Middle frontal gyrus (tissue), 1 donor: ENCODE data around the gene CD70.
"Not testable (repeated sequence)": the region's sequence is repeated elsewhere in the genome, so short reads cannot be mapped to it uniquely, and the experiment has no call there.

Experiments used
- DNase-seq: peaks from one replicate; pipeline ENCODE4 v3.0.0-alpha.2; 2015; ENCODE audit warnings: low spot score; ENCODE audit errors: extremely low spot score

The CD70 gene

GRCh38 chr19:6590827-6591319 lies at the start of gene CD70:
Gene CD70, minus strand, starts transcription at chr19:6591150. Its CDS starts 148 bp downstream, at chr19:6591002.
- no peak for DNase-seq

GRCh38 chr19:6640333-6640732 lies 49.4 kb upstream of the CD70 start:
- not testable (repeated sequence) for DNase-seq

GRCh38 chr19:6639439-6639838 lies 48.5 kb upstream of the CD70 start:
- DNase-seq = no peak

- not testable (repeated sequence) for DNase-seq
These were observed 42.5 kb upstream of the CD70 start for GRCh38 chr19:6633456-6633813.

- peak; percentile 28 for DNase-seq
These were observed 42.0 kb upstream of the CD70 start for GRCh38 chr19:6632747-6633455.

GRCh38 chr19:6632002-6632621 lies 41.2 kb upstream of the CD70 start:
- peak; percentile 66 for DNase-seq

GRCh38 chr19:6626764-6627163 lies 35.8 kb upstream of the CD70 start:
- no peak for DNase-seq

GRCh38 chr19:6617374-6617773 lies 26.4 kb upstream of the CD70 start:
- no peak for DNase-seq

- DNase-seq = no peak
These were observed 25.1 kb upstream of the CD70 start for GRCh38 chr19:6616011-6616410.

GRCh38 chr19:6613711-6614110 lies 22.8 kb upstream of the CD70 start:
- DNase-seq = no peak

GRCh38 chr19:6610934-6611852 lies 20.2 kb upstream of the CD70 start:
- DNase-seq = no peak

GRCh38 chr19:6608940-6609339 lies 18.0 kb upstream of the CD70 start:
- DNase-seq = no peak

- not testable (repeated sequence) for DNase-seq
These were observed 17.2 kb upstream of the CD70 start for GRCh38 chr19:6608146-6608545.

GRCh38 chr19:6606276-6607070 lies 15.5 kb upstream of the CD70 start:
- not testable (repeated sequence) for DNase-seq

GRCh38 chr19:6604906-6605305 lies 14.0 kb upstream of the CD70 start:
- no peak for DNase-seq

GRCh38 chr19:6602729-6603114 lies 11.8 kb upstream of the CD70 start:
- no peak for DNase-seq

GRCh38 chr19:6601537-6602052 lies 10.6 kb upstream of the CD70 start:
- DNase-seq = not testable (repeated sequence)

- DNase-seq = not testable (repeated sequence)
These were observed 10.1 kb upstream of the CD70 start for GRCh38 chr19:6600951-6601536.

- no peak for DNase-seq
These were observed 9.0 kb upstream of the CD70 start for GRCh38 chr19:6599866-6600454.
